HEK293 (cell line): ENCODE measurements around the gene RASA3.

ENCODE experiments used
- TRIM28 ChIP-seq: IDR thresholded peaks from 2 replicates; pipeline ENCODE4 v1.6.1; 2011; ENCODE audit warnings: low read length, control low read depth, borderline replicate concordance
- ZNF24 ChIP-seq: fragments of 450-650 bp; formaldehyde crosslinking; IDR thresholded peaks from 2 replicates; pipeline ENCODE4 v1.5.1; 2016; ENCODE audit warnings: missing biosample characterization, missing genetic modification characterization

GRCh38 chr13:114053026-114053425 lies 79.4 kb downstream of the RASA3 start:
- no peak for TF ChIP-seq ZNF24
- TF ChIP-seq TRIM28 = no peak
